ENCODE results near the gene PSTPIP1. TPM values are rescaled to one million over a fixed set of nuclear protein-coding genes. Genes with fewer than 3 reads are reported as not detected.

Gene PSTPIP1
- total RNA-seq, 1 experiment from 2014 or later = 1.5 TPM

- TF ChIP-seq E2F5 (CRISPR knock-in tag; IDR thresholded peaks at IDR 0.05) = peak; percentile 76
- no peak for TF ChIP-seq USF1 (CRISPR knock-in tag; IDR thresholded peaks at IDR 0.05)
- TF ChIP-seq ATF3 (CRISPR knock-in tag; conservative IDR thresholded peaks at IDR 0.05) = no peak
- peak; percentile 75; the same call in 1 of the 2 replicates for TF ChIP-seq FOXP1 (CRISPR knock-in tag; IDR thresholded peaks at IDR 0.05; ENCODE audit: borderline replicate concordance)
- 0 out of 2 replicates have a peak, but pooled peaks have one; percentile 57 for TF ChIP-seq TP53 (CRISPR knock-in tag; IDR thresholded peaks at IDR 0.05)
Measured at GRCh38 chr15:77070495-77071304, 75.8 kb downstream of the PSTPIP1 start, which contains the start of gene TSPAN3 (continued).

- DNase-seq (ENCODE audit: low spot score) = no peak
- Mint-ChIP-seq H3K27ac (no peak overlapping the region), H3K4me1 (peaks cover 19% of the 10 kb centered on the region), H3K36me3 (no peaks in the 10 kb centered on the region; the same call in 1 of the 2 replicates), H3K9me3 (no peaks in the 10 kb centered on the region), H3K4me3 (peak overlapping the region; percentile 51), H3K27me3 (ENCODE audit: low read depth) (peaks cover 7% of the 10 kb centered on the region)
- ChIA-PET POLR2A (interaction anchor here (0.6 to 1.1 kb wide), 6 partner anchors 11 to 512 kb away, joined by 3 to 5 read pairs (median 3); no protein-coding TSS in a partner anchor), CTCF (interaction anchor here (0.6 to 1.0 kb wide), 3 partner anchors 36 to 472 kb away, joined by 5 to 7 read pairs (median 5); no protein-coding TSS in a partner anchor)
- ATAC-seq = no peak; the same call in 1 of the 2 replicates
- TF ChIP-seq ZNF138 (CRISPR knock-in tag; conservative IDR thresholded peaks at IDR 0.05) (no peak), TEAD4 (CRISPR knock-in tag; IDR thresholded peaks at IDR 0.05) (no peak), PRDM15 (CRISPR knock-in tag; IDR thresholded peaks at IDR 0.05) (no peak), ERG (CRISPR knock-in tag; IDR thresholded peaks at IDR 0.05) (no peak), NFE2L1 (CRISPR knock-in tag; IDR thresholded peaks at IDR 0.05) (no peak)
Measured at GRCh38 chr15:77071305-77072223, 76.6 kb downstream of the PSTPIP1 start.

- POLR2A ChIA-PET = no interaction called here
- Mint-ChIP-seq H3K4me1 (peaks cover 15% of the 10 kb centered on the region), H3K4me3 (no peak overlapping the region), H3K27ac (no peak overlapping the region), H3K9me3 (peaks cover 3% of the 10 kb centered on the region; the same call in 1 of the 2 replicates), H3K27me3 (ENCODE audit: low read depth) (peaks cover 7% of the 10 kb centered on the region), H3K36me3 (no peaks in the 10 kb centered on the region)
- CTCF ChIA-PET = no interaction called here
- ATAC-seq (no peak), DNase-seq (ENCODE audit: low spot score) (no peak)
- TF ChIP-seq USF2 (CRISPR knock-in tag; IDR thresholded peaks at IDR 0.05) (no peak), ELF4 (CRISPR knock-in tag; IDR thresholded peaks at IDR 0.05; ENCODE audit: low read depth) (no peak), ERG (CRISPR knock-in tag; IDR thresholded peaks at IDR 0.05) (no peak)
Measured at GRCh38 chr15:77074350-77074749, 79.4 kb downstream of the PSTPIP1 start.

Measured in WTC11 (cell line).